Transverse colon (tissue), 4 donors: ENCODE results near the gene OR13C4. TPM values are rescaled to one million over a fixed set of nuclear protein-coding genes. Genes with fewer than 3 reads are reported as not detected.

Experiments
- DNase-seq: peaks from one replicate; pipeline ENCODE4 v3.0.0-alpha.2; 2019
- H3K27ac ChIP-seq, 4 donors: fragments of 200-600 bp; sonication (generic); 2 replicates each; pipeline ENCODE4 v1.5.1; 2016 to 2018; ENCODE audit warnings: inconsistent platforms in 4 of 4
- H3K27me3 ChIP-seq: fragments of 200-600 bp; sonication (generic); 2 replicates; pipeline ENCODE4 v1.5.1; 2017; ENCODE audit warnings: inconsistent platforms
- H3K36me3 ChIP-seq, 4 donors: fragments of 200-600 bp; sonication (generic); 2 replicates each; pipeline ENCODE4 v1.5.1; 2017 to 2019; ENCODE audit warnings: inconsistent platforms in 4 of 4
- H3K4me1 ChIP-seq, 4 donors: fragments of 200-600 bp; sonication (generic); 2 replicates each; pipeline ENCODE4 v1.5.1; 2017 to 2020; ENCODE audit warnings: inconsistent platforms in 4 of 4
- H3K4me3 ChIP-seq, 4 donors: fragments of 200-600 bp; sonication (generic); 1 replicate in 1 of 4; 2 replicates in 3 of 4; pipeline versions ENCODE4 v1.5.1 to v1.6.1; 2017 to 2019; ENCODE audit warnings: inconsistent platforms in 4 of 4
- H3K9me3 ChIP-seq, 2 donors: fragments of 200-600 bp; sonication (generic); 2 replicates each; pipeline ENCODE4 v1.5.1; 2017 to 2019; ENCODE audit warnings: inconsistent platforms in 2 of 2
- EP300 ChIP-seq: sonication (generic); formaldehyde crosslinking; IDR thresholded peaks from one replicate; pipeline ENCODE4 v1.6.1; 2017; ENCODE audit warnings: antibody characterized with exemption, low read depth
- POLR2A ChIP-seq: fragments of 450-650 bp; IDR thresholded peaks from one replicate; pipeline ENCODE4 v1.6.1; 2016; ENCODE audit warnings: antibody characterized with exemption, mild to moderate bottlenecking, moderate library complexity
- POLR2AphosphoS5 ChIP-seq, 3 donors: sonication (generic); formaldehyde crosslinking; IDR thresholded peaks; one replicate each; pipeline ENCODE4 v1.6.1; 2016; ENCODE audit warnings: antibody characterized with exemption in 3 of 3
- WGBS, 2 donors: methylation state at CpG; one replicate each; pipeline ENCODE4 v1.1.5; 2018; ENCODE audit warnings: low coverage in 1 of 2; 5-methylcytosine and 5-hydroxymethylcytosine counted together
- in situ Hi-C, 4 donors: fragments of 200-750 bp; cut with MboI; loops; one replicate each; pipeline versions ENCODE4 v1.15.0 to v1.15.1; 2017; ENCODE audit warnings: low sequenced_read_pairs in 3 of 4, low pct_ligation_motif_present in 1 of 4, low pct_unique_long_range_greater_than_20kb in 1 of 4
- intact Hi-C: fragments of 100-400 bp; cut with DNase I; formaldehyde crosslinking; loops from one replicate; pipeline ENCODE4 v1.15.1; 2023; ENCODE audit warnings: low total_unique reads
- total RNA-seq, 4 donors: library from RNA; depleted of rRNA; stranded (reverse); fragments of >200 nt; gene quantifications; one replicate each; pipeline ENCODE4 v1.1.0, GENCODE V29; 2016
- TF ChIP-seq, protein P1 (sequence below), 5 experiments: fragments of 200-600 bp in 3 of 5; fragments of 450-650 bp in 2 of 5; sonication (generic) in 3 of 5; IDR thresholded peaks; 1 replicate in 2 of 5; 2 replicates in 3 of 5; pipeline ENCODE4 v1.5.1; 2016 to 2017; ENCODE audit warnings: antibody characterized with exemption in 5 of 5, inconsistent platforms in 3 of 5, mild to moderate bottlenecking in 2 of 5, moderate library complexity in 1 of 5

OR13C4 gene
- total RNA-seq, 4 donors from 2014 or later, result not detected

DNA sequence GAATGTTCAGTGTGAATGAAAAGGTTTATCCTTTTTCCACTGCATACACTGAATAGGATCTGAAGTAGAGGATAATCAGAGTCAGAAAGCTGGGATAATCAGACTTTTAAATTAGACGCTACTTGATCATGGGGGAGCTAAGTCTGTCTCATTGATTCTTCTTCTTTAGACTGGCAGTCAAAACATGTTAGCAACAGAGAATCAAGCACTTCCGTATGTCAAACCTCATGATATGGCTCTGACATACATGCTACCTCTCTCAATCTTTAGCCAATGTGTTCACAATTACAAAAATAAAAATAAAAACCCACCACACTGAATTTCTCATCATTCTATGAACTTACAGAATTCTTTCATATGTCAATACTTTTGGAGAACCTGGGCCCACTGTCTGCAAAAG, 42.0 kb downstream of the OR13C4 start:
- no peak for DNase-seq
- in situ Hi-C loops (no loop called here), intact Hi-C loops (no loop called here)
- no peaks in the 10 kb centered on the region for H3K36me3 ChIP-seq
- TF ChIP-seq POLR2AphosphoS5 (IDR thresholded peaks at IDR 0.05), result no peak
- no peak for TF ChIP-seq POLR2A
- TF ChIP-seq EP300, result no peak
- no peaks in the 10 kb centered on the region for H3K27me3 ChIP-seq
- 80 to 94% methylated on average over 2 of the region's 2 CpGs for WGBS, 2 donors
- no peaks in the 10 kb centered on the region for H3K4me1 ChIP-seq
- H3K9me3 ChIP-seq, result no peaks in the 10 kb centered on the region
- H3K27ac ChIP-seq, result no peak overlapping the region
- H3K4me3 ChIP-seq, result no peak overlapping the region

- Histone ChIP-seq H3K36me3 (no peaks in the 10 kb centered on the region), H3K4me3 (no peak overlapping the region), H3K4me1 (no peaks in the 10 kb centered on the region), H3K27ac (no peak overlapping the region), H3K9me3 (no peaks in the 10 kb centered on the region), H3K27me3 (no peaks in the 10 kb centered on the region)
- in situ Hi-C loops (no loop called here), intact Hi-C loops (no loop called here)
- no peak for DNase-seq
- WGBS, 2 donors, result 59 to 65% methylated on average over 5 of the region's 5 CpGs
- TF ChIP-seq, protein P1, sequence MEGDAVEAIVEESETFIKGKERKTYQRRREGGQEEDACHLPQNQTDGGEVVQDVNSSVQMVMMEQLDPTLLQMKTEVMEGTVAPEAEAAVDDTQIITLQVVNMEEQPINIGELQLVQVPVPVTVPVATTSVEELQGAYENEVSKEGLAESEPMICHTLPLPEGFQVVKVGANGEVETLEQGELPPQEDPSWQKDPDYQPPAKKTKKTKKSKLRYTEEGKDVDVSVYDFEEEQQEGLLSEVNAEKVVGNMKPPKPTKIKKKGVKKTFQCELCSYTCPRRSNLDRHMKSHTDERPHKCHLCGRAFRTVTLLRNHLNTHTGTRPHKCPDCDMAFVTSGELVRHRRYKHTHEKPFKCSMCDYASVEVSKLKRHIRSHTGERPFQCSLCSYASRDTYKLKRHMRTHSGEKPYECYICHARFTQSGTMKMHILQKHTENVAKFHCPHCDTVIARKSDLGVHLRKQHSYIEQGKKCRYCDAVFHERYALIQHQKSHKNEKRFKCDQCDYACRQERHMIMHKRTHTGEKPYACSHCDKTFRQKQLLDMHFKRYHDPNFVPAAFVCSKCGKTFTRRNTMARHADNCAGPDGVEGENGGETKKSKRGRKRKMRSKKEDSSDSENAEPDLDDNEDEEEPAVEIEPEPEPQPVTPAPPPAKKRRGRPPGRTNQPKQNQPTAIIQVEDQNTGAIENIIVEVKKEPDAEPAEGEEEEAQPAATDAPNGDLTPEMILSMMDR (IDR thresholded peaks at IDR 0.05), result no peak
- no peak for TF ChIP-seq POLR2AphosphoS5 (IDR thresholded peaks at IDR 0.05)
- no peak for TF ChIP-seq POLR2A
- TF ChIP-seq EP300, result no peak
Observed at GRCh38 chr9:104482921-104483570, 44.0 kb downstream of the OR13C4 start.

Other genes with a start within 250 kb of the OR13C4 start
- not detected for gene OR13F1, start 22.9 kb downstream of the OR13C4 start, total RNA-seq
- gene OR13C3, start 9.6 kb upstream of the OR13C4 start, total RNA-seq, result not detected
- not detected for gene OR13C8, start 42.0 kb upstream of the OR13C4 start, total RNA-seq
- gene OR13C5, start 72.2 kb upstream of the OR13C4 start, total RNA-seq, result not detected
- gene OR13C2, start 78.4 kb upstream of the OR13C4 start, total RNA-seq, result not detected
- not detected for gene OR13C9, start 91.0 kb upstream of the OR13C4 start, total RNA-seq
- not detected for gene OR13D1, start 167.3 kb upstream of the OR13C4 start, total RNA-seq
- 10 to 100 TPM in 2 of 4 donors, 1 to 10 TPM in 2; 2.6 to 56.3 (median 22.5) TPM for gene NIPSNAP3A, start 220.5 kb upstream of the OR13C4 start, total RNA-seq
- 1 to 10 TPM in 1 of 4 donors, under 1 TPM in 1, not detected in 2; 0.68 to 1.3 TPM for gene NIPSNAP3B, start 236.9 kb upstream of the OR13C4 start, total RNA-seq